HG03039 (cell line): ENCODE results near the gene ATL1.
"Not testable (repeated sequence)": the region's sequence is repeated elsewhere in the genome, so short reads cannot be mapped to it uniquely, and the experiment has no call there.

Source experiments
- ATAC-seq: cut with Tn5 transposase; IDR thresholded peaks from one replicate; pipeline ENCODE4 v1.9.1; 2021; ENCODE audit warnings: mild to moderate bottlenecking, moderate library complexity; ENCODE audit not compliant: unreplicated experiment

The ATL1 gene

GRCh38 chr14:50600849-50601248, 40.9 kb downstream of the ATL1 start:
- ATAC-seq: no peak

GRCh38 chr14:50601394-50601793, 41.4 kb downstream of the ATL1 start:
- ATAC-seq: no peak

- ATAC-seq: no peak
These were observed 42.1 kb downstream of the ATL1 start for GRCh38 chr14:50602035-50602434.

GRCh38 chr14:50603565-50603964, 43.6 kb downstream of the ATL1 start:
- ATAC-seq: no peak

DNA sequence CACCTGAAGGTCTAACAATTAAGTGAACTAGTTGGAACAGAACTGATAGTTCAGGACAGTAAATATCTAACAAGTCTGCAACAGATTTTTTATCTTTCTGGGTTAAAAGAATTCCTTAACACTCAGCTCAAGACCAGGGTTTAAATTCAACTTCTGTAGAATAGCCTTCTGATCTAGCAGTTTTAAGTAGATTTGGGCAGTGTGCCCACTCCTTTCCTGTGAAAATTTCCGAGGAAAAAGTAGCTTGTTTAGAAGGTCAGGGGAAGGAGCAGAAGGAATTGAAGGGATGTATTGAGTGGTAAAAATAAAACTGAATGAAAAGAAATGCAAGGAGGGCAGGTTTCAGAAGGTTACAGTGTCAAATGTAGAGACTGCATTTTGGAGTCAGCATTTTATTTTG, 45.8 kb downstream of the ATL1 start:
- ATAC-seq: no peak

- no peak for ATAC-seq
These were observed 46.5 kb downstream of the ATL1 start for GRCh38 chr14:50606468-50606867.

DNA sequence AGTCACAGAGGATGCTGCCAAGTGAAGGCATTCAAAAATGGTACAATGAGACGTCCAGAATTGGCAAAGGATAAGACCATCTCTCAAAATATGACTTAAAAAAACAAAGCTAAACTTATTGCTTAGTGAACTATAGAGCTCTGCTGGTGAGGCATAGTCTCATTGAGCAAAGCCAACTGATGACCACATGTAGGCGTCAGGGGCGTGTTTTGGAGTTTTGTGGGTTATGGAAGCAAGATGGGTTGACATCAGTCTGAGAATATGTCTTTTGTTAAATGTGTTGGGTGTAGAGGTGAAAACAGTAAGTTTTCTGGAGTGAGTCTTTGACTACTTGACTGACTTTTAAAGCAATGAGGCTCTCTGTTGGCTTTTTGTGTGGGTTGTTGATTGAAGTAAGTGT, 47.2 kb downstream of the ATL1 start:
- no peak for ATAC-seq

GRCh38 chr14:50607761-50608160, 47.8 kb downstream of the ATL1 start:
- ATAC-seq: no peak

- ATAC-seq: no peak
These were observed 48.4 kb downstream of the ATL1 start for GRCh38 chr14:50608302-50608851.

DNA sequence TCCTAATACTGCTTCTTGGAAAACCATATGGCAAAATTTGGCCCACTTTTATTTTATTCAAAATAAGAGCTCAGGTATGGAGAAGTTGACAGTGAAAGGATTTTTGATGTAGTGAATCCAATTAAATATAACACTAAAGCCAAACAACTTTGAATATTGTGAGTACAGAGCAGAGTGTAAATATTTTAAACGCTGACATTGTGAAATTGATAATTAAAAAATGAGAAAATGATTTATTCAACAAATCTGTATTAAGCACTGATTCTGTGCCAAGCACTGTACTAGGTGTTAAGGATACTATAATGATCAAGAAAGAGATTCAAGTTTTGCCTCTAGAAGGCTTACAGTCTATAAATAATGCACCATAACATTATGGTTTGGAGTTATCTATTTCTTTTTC, 50.5 kb downstream of the ATL1 start:
- no peak for ATAC-seq

DNA sequence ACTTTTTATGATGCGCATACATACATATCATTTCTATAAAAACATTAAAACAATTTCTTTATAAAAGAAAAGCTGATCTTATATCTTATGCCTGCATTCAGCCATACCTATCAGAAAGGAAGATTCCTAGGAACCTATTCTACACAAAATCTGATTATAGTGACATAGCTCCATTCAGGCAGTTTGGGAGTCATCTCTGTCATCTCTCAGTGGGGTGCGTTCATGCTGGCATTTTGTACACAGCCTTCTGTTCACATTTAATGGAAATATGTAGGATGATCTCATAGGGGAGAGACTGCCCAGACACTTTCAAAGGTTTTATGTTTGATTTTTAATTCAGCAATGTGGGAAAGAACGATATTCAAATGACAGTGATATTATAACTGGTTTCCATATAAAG, 52.9 kb downstream of the ATL1 start:
- no peak for ATAC-seq

DNA sequence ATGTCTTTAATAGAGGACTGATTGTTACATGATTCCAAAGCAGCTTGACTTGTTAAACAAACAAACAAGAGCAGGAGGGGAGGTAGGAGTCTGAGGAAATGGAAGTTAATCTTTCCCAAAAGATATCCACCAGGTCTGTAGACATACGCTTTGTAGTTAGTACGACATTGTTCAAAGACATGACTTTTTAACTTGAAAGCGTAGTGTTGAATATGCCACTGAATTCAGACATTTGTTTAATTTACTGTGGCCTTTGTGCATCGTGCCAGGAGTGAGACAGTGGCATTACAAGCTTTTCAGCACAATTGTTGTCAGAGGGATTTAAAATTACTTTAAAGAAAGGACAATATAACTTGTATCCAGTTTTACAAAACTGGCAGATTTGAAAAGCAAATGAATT, 55.1 kb downstream of the ATL1 start:
- ATAC-seq: no peak

GRCh38 chr14:50615552-50615951, 55.6 kb downstream of the ATL1 start:
- ATAC-seq: no peak

- ATAC-seq: no peak
These were observed 56.3 kb downstream of the ATL1 start for GRCh38 chr14:50616275-50616674.

DNA sequence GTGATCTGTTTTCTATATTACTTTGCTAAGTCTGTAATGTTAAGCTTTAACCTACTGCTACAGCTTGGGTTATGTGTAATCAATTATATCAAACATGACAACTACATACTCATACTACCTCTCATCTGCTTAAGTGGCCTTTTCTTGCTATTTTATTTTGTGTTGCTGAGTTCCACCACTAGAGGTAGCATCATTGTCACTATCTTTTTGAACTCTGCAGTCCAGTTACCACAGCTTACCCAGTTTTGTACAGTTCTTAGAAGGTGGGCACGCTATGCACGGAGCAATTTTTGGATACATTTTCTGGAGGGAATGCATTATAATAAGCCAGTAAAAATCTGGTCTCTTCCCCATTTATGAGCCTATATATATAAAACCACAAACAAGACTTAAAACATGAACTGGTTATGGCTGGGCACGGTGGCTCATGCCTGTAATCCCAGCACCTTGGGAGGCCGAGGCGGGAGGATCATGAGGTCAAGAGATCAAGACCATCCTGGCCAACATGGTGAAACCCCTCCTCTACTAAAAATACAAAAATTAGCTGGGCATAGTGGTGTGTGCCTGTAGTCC, 59.7 kb downstream of the ATL1 start:
- no peak for ATAC-seq

DNA sequence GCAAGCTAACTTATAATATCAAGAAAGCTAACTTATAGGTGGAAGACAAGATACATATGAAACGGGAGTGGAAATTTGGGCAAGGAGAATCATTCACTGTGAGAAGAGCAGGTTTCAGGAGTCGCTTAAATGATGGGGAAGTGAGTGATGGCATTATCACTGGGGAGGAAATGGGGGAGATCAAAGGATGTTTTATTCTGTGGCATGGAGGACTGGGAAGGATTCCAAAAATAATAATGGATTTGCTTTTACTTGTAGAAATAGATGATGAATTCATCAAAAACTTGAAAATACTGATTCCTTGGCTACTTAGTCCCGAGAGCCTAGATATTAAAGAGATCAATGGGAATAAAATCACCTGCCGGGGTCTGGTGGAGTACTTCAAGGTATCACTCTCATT, 60.4 kb downstream of the ATL1 start:
- no peak for ATAC-seq

GRCh38 chr14:50622978-50623377, 63.0 kb downstream of the ATL1 start:
- no peak for ATAC-seq

GRCh38 chr14:50624447-50624846, 64.5 kb downstream of the ATL1 start:
- no peak for ATAC-seq

DNA sequence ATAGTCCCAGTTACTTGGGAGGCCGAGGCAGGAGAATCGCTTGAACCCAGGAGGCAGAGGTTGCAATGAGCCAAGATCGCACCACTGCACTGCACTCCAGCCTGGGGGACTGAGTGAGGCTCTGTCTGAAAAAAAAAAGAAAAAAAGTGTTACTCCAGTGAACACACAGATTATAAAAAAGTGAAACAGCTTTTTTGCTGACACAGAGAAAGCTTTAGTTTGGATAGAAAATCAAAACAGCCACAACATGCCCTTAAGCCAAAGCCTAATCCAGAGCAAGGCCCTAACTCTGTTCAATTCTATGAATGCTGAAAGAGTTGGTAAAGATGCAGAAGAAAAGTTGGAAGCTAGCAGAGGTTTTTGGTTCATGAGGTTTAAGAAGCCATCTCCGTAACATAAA, 65.0 kb downstream of the ATL1 start:
- not testable (repeated sequence) for ATAC-seq

DNA sequence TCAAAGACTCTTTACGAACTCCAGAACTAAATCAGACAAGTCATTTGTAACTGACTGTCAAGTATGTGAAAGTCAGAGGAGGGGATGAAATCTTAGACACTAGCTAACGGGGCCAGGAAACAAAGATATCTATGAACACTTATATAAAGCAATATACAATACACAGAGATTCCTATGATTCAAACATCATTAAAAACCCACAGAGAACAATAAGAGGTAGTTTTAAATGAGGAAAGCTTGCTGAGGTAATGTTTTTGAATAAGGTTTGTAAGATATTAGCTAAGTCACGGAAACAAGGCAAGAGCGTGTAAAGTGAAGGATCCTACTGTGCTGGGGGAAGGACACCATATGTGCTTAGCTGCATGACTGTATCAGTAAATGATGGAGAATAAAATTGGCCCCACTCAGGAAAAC, 71.5 kb downstream of the ATL1 start:
- no peak for ATAC-seq

DNA sequence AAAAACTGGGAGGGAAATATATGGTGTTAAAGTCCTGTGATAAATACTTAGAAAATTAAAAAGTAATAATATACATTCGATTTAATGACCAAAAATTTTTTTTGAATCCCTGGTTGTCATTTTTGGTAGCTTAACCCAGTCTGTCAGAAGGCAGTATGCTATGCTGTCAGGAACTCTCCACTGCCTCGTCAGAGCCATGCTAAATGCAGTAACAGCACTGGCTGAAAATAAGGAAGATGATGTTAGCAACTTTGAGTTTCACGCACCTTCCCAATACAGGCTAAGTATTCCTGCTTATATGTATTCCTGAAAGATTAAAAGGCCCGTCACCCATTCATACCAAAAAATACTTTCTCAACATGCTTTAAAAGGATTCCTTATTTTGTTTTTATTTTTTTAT, 74.0 kb downstream of the ATL1 start:
- no peak for ATAC-seq

DNA sequence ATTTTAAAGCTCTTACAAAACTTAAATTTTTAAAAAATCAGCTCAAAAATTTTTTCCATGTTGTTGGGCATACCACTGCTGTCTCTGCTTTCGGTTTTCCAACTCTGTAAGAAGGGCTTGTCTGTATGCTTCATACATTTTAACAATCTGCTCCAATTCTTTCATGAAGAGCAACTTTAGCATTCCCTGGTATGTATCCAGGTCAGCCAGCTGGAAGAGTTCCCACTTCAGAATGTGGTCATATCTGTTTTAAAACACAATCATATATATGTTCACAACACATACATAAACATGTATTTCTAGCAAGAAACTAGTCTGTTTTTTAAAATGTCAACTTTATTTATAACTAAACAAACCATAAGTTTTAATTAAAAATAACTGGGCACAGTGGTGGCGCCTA, 75.2 kb downstream of the ATL1 start:
- ATAC-seq: no peak

GRCh38 chr14:50647282-50647681, 87.3 kb downstream of the ATL1 start:
- ATAC-seq: peak; percentile 90
